Measurements from ENCODE around the gene RFFL. TPM values are rescaled to one million over a fixed set of nuclear protein-coding genes. Genes with fewer than 3 reads are reported as not detected.

RFFL gene
- total RNA-seq, 4 donors from 2014 or later, result 16.5 to 31.9 (median 21.4) TPM

DNA sequence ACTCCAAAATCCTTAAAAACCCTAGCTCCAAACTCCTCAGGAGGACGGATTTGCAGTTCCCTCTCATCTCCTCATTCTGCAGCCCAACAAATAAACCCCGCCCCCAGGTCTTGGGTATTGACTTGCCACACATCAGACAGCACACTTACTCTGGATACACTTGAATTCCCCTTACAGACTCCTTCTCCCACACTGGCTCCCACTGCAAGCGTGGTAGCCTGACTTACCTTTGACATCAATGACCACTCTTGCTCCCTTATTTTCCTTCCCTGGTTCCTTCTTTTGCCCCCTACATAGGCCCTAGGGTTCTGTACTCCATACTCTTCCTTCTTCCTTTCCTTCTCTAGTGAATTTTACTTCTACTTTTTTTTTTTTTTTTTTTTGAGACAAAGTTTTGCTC is 7.5 kb downstream of the RFFL start:
- TF ChIP-seq, protein P1, sequence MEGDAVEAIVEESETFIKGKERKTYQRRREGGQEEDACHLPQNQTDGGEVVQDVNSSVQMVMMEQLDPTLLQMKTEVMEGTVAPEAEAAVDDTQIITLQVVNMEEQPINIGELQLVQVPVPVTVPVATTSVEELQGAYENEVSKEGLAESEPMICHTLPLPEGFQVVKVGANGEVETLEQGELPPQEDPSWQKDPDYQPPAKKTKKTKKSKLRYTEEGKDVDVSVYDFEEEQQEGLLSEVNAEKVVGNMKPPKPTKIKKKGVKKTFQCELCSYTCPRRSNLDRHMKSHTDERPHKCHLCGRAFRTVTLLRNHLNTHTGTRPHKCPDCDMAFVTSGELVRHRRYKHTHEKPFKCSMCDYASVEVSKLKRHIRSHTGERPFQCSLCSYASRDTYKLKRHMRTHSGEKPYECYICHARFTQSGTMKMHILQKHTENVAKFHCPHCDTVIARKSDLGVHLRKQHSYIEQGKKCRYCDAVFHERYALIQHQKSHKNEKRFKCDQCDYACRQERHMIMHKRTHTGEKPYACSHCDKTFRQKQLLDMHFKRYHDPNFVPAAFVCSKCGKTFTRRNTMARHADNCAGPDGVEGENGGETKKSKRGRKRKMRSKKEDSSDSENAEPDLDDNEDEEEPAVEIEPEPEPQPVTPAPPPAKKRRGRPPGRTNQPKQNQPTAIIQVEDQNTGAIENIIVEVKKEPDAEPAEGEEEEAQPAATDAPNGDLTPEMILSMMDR (IDR thresholded peaks at IDR 0.05), result no peak
- TF ChIP-seq POLR2A (IDR thresholded peaks at IDR 0.05), result no peak
- no peak for DNase-seq (ENCODE audit: low spot score in 2 of 2)
- intact Hi-C loops (cut with DNase I; ENCODE audit: low total_unique reads), result no loop called here
- H3K4me3 ChIP-seq (ENCODE audit: low read depth, poor library complexity, severe bottlenecking), result no peak overlapping the region
- 90% methylated on average over 3 of the region's 3 CpGs for WGBS, 2 donors

DNA sequence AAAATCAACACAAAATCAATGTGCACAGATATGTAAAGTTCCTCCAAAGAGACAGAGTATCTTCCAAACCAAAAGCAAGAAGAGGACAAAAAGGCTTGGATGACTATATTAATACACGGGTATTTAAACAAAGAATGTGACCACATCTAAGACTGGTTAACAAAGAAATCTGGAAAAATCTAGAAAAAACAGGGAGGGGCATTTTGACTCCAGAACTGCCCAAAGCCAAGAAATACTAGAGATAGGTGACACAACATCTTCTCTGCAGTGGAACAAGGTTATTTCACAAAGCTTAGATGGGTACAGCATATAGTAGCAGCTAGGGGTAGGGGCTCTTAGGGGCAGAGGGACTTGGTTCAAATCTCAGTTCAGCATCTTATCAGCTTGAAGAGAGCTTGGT is 10.3 kb downstream of the RFFL start:
- 71 to 91% methylated on average over 1 of the region's 1 CpG for WGBS, 2 donors
- no peak for DNase-seq (ENCODE audit: low spot score in 2 of 2)
- intact Hi-C loops (cut with DNase I; ENCODE audit: low total_unique reads), result no loop called here
- no peak overlapping the region for H3K4me3 ChIP-seq (ENCODE audit: low read depth, poor library complexity, severe bottlenecking)
- TF ChIP-seq, protein P1 (IDR thresholded peaks at IDR 0.05), result no peak
- TF ChIP-seq POLR2A (IDR thresholded peaks at IDR 0.05), result no peak

DNA sequence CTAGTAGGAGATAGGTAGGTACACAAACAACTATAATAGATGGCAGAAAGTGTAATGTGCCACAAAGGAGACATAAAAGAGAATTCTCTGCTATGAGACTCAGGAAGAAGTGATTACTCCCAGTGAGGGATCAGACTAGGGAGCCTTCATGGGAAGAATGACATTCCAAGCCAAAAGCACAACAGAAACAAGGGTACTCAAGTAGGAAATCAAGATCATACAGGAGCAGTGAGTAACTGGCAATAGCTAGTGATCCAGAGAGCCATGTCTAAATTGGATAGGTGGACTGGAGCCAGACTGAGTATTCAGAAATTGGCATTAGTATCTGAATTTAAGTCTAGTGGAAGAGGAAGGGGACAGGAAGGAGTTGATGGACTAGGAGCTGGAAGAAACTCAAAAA is 10.7 kb downstream of the RFFL start:
- DNase-seq (ENCODE audit: low spot score in 2 of 2), result no peak
- intact Hi-C loops (cut with DNase I; ENCODE audit: low total_unique reads), result no loop called here
- no peak overlapping the region for H3K4me3 ChIP-seq (ENCODE audit: low read depth, poor library complexity, severe bottlenecking)
- no peak for TF ChIP-seq POLR2A (IDR thresholded peaks at IDR 0.05)
- TF ChIP-seq, protein P1 (IDR thresholded peaks at IDR 0.05), result no peak

DNA sequence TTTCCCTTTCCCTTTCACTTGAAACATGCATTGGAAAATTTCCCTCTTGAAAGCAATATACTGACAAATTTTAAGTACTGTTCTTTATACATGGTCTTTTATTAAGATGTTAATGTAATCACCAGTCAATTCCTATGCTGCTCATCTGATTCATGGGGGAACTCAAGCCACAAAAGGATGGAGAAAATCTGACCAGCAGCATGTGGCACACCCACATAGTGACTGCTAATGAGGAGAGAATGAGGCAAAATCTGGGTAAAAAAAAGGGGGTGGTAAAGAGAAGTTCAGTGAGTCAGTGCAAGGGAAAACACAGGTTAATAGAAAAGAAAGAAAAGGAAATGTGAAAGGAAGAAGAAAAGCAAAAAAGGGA is 11.3 kb downstream of the RFFL start:
- intact Hi-C loops (cut with DNase I; ENCODE audit: low total_unique reads), result no loop called here
- DNase-seq (ENCODE audit: low spot score in 2 of 2), result no peak
- TF ChIP-seq, protein P1 (IDR thresholded peaks at IDR 0.05), result no peak
- TF ChIP-seq POLR2A (IDR thresholded peaks at IDR 0.05), result no peak
- no peak overlapping the region for H3K4me3 ChIP-seq (ENCODE audit: low read depth, poor library complexity, severe bottlenecking)

DNA sequence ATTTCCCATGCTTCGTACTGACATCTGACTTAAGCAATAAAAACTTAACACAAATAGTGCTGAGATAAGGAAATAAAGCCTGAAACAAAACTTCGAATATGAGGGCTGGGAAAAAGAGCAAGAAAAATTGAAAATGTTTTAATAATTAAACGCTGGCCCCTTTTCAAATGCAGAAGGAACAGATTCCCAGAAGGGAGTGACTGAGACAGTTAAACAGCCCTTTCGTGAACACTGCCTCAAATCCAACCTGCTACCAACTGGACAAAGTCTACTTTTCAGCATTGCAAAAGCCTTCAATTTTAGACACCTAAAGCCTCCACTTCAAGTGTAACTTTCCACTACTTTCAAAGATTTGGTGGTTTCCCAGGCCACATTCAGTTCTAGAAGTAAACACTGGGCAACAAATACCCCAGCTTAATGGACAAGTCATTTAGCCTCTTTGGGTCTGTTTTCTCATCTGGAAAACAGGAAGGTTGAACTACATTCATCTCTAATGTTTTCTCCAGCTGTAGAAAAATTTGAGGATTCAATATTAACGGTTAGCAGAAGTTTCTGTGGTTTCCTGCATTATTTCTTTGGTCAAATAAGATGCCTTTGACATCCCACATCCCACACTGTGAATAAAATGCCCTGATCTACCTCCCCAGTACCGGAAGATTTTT is 11.8 kb downstream of the RFFL start:
- H3K4me3 ChIP-seq (ENCODE audit: low read depth, poor library complexity, severe bottlenecking), result no peak overlapping the region
- intact Hi-C loops (cut with DNase I; ENCODE audit: low total_unique reads), result no loop called here
- TF ChIP-seq, protein P1 (IDR thresholded peaks at IDR 0.05), result no peak
- DNase-seq (ENCODE audit: low spot score in 2 of 2), result no peak
- 44 to 50% methylated on average over 6 of the region's 6 CpGs for WGBS, 2 donors

DNA sequence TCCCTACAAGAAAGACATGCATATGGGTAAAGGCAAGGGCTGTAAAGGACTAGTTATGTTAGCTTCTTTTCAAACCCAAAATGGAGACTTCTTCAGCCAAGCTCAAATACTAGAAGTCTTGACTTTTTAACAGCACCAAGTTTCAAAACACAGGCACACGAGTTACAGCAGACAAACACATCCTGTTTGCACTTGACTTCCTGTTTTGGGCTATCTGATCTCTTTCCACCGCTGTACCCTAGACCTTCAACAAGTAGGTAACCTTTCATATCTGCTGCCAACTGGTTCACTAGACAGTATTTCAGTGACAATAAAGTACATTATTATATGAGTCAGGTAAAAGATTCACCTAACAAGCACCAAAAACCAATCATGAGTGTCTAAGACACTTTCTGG is 12.3 kb downstream of the RFFL start:
- TF ChIP-seq, protein P1 (IDR thresholded peaks at IDR 0.05), result no peak
- TF ChIP-seq POLR2A (IDR thresholded peaks at IDR 0.05), result no peak
- no peak overlapping the region for H3K4me3 ChIP-seq (ENCODE audit: low read depth, poor library complexity, severe bottlenecking)
- no peak for DNase-seq (ENCODE audit: low spot score in 2 of 2)
- 16 to 37% methylated on average over 2 of the region's 2 CpGs for WGBS, 2 donors
- intact Hi-C loops (cut with DNase I; ENCODE audit: low total_unique reads), result no loop called here
